Activated T-helper 2 cell treated with anti-CD3 and anti-CD28 coated beads, Interferon-gamma antibody, Interleukin-2, Interleukin-4, amounts not matched to agents 10 μg/mL and 5 μg/mL and 100 μg/mL, durations not matched to agents 14 hours and 24 hours and 36 hours (primary cell): ENCODE measurements around the gene HBG1. TPM values are rescaled to one million over a fixed set of nuclear protein-coding genes. Genes with fewer than 3 reads are reported as not detected.

ENCODE experiments used
- DNase-seq: peaks from one replicate; pipeline ENCODE4 v3.0.0; 2021; ENCODE audit warnings: low spot score
- H3K27ac Mint-ChIP-seq: one replicate; pipeline ENCODE4 v1.8.0; 2021; ENCODE audit warnings: mixed read lengths
- H3K27me3 Mint-ChIP-seq: one replicate; pipeline ENCODE4 v1.8.0; 2021; ENCODE audit warnings: low read depth, mixed read lengths
- H3K36me3 Mint-ChIP-seq: one replicate; pipeline ENCODE4 v1.8.0; 2021; ENCODE audit warnings: low read depth, mixed read lengths
- H3K4me1 Mint-ChIP-seq: one replicate; pipeline ENCODE4 v1.8.0; 2021; ENCODE audit warnings: low read depth, mixed read lengths
- H3K4me3 Mint-ChIP-seq: one replicate; pipeline ENCODE4 v1.8.0; 2021; ENCODE audit warnings: low read depth, mild to moderate bottlenecking, moderate library complexity, mixed read lengths
- H3K9me3 Mint-ChIP-seq: one replicate; pipeline ENCODE4 v1.8.0; 2021; ENCODE audit warnings: mixed read lengths
- intact Hi-C: fragments of 100-400 bp; cut with micrococcal nuclease; formaldehyde crosslinking; loops from one replicate; pipeline ENCODE4 v1.15.1; 2023
- total RNA-seq: library from RNA; stranded (reverse); gene quantifications from 2 replicates; pipeline ENCODE4 v1.2.3, GENCODE V29; 2022

The HBG1 gene
- total RNA-seq, 1 donor from 2014 or later = not detected

DNA sequence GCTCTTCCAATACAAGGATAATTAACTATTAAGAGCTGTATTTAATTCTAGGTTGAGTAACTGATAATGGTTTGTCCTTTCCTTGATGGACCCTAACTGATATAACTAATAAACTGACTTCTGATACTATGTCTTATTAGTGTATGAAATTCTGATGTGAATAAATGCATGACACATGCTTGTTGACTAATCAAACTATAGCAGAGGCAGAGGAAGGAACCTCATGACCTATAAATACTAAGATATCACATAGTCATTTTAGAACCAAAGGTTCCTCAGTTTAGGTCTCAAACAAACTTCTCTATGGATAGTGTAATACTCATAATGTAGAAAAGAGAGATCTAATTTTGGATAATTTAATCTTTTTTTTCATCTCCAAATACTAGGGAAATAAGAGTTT, 10.6 kb downstream of the HBG1 start:
- no peak for DNase-seq
- intact Hi-C loops = no loop called here
- Mint-ChIP-seq H3K27ac (no peak overlapping the region), H3K4me1 (peaks cover 13% of the 10 kb centered on the region), H3K4me3 (no peak overlapping the region), H3K36me3 (no peaks in the 10 kb centered on the region), H3K27me3 (peaks cover 29% of the 10 kb centered on the region), H3K9me3 (no peaks in the 10 kb centered on the region)

DNA sequence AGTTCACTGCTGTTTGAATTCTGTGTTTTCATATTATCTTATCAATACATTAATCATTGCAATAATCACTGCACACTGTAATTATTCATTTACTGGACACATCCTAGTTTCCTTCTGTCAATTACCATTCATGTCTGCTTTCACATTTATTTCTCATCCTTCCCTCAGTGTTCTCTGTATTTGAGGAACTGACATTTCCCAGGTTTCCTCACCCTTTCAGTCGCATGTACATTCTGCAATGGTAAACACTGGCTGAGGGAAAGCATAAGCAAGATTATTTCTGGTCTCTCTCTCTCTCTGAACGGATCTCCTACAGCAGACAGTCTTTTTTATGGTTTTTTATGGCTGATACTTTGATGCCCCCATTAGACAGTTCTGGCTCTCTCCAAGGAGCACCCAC, 11.2 kb downstream of the HBG1 start:
- Mint-ChIP-seq H3K9me3 (no peaks in the 10 kb centered on the region), H3K4me1 (peaks cover 13% of the 10 kb centered on the region), H3K4me3 (no peak overlapping the region), H3K27me3 (peaks cover 29% of the 10 kb centered on the region), H3K36me3 (no peaks in the 10 kb centered on the region), H3K27ac (no peak overlapping the region)
- no peak for DNase-seq
- intact Hi-C loops = no loop called here

DNA sequence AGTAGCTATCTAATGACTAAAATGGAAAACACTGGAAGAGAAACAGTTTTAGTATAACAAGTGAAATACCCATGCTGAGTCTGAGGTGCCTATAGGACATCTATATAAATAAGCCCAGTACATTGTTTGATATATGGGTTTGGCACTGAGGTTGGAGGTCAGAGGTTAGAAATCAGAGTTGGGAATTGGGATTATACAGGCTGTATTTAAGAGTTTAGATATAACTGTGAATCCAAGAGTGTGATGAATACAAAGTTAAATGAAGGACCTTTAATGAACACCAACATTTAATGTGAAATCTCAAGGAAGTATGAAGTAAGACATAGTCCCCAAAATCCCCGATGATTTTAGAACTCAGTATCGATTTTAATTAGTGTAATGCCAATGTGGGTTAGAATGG, 12.2 kb downstream of the HBG1 start:
- Mint-ChIP-seq H3K27me3 (peaks cover 29% of the 10 kb centered on the region), H3K27ac (no peak overlapping the region), H3K4me3 (no peak overlapping the region), H3K9me3 (no peaks in the 10 kb centered on the region), H3K4me1 (peaks cover 9% of the 10 kb centered on the region), H3K36me3 (no peaks in the 10 kb centered on the region)
- no peak for DNase-seq
- intact Hi-C loops = no loop called here

DNA sequence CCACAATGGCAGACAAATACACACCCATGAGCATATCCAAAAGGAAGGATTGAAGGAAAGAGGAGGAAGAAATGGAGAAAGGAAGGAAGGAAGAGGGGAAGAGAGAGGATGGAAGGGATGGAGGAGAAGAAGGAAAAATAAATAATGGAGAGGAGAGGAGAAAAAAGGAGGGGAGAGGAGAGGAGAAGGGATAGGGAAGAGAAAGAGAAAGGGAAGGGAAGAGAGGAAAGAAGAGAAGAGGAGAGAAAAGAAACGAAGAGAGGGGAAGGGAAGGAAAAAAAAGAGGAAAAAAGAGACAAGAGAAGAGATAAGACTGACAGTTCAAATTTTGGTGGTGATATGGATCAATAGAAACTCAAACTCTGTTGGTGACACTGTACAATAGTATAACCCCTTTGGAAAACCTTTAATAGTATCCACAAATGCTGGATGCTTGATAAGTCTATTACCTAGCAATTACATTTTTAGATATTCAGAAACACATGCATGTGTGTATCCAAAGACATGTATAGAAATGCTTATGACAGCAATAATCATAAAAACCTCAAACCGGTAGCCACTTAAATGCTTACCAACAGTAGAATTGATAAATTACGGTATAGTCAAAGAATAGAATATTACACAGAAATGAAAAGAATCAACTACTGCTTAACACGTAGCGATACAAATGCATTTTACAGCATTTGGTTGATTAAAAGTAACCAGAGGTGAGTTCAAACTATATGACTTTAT, 14.1 kb downstream of the HBG1 start:
- Mint-ChIP-seq H3K9me3 (no peaks in the 10 kb centered on the region), H3K36me3 (no peaks in the 10 kb centered on the region), H3K27ac (no peak overlapping the region), H3K4me1 (peaks cover 9% of the 10 kb centered on the region), H3K27me3 (peaks cover 28% of the 10 kb centered on the region), H3K4me3 (no peak overlapping the region)
- intact Hi-C loops = no loop called here
- no peak for DNase-seq

DNA sequence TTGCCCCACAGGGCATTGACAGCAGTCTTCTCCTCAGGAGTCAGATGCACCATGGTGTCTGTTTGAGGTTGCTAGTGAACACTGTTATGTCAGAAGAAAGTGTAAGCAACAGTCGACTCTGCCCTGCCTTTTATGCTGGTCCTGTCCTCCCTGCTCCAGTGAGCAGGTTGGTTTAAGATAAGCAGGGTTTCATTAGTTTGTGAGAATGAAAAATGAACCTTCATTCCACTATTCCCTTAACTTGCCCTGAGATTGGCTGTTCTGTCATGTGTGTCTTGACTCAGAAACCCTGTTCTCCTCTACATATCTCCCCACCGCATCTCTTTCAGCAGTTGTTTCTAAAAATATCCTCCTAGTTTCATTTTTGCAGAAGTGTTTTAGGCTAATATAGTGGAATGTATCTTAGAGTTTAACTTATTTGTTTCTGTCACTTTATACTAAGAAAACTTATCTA, 15.2 kb downstream of the HBG1 start, which contains the start of gene HBD:
HBD (minus strand) TSS at position 103 of the 454 bp plus-strand sequence; CDS start at position 53, 50 bp downstream.
- no peak within 1 kb of the TSS for H3K4me3 Mint-ChIP-seq
- intact Hi-C loops = no loop called here
- peaks cover 23% of the 10 kb centered on the region for H3K27me3 Mint-ChIP-seq
- no peaks in the 10 kb centered on the region for H3K36me3 Mint-ChIP-seq
- H3K9me3 Mint-ChIP-seq = no peaks in the 10 kb centered on the region
- H3K27ac Mint-ChIP-seq = no peak within 1 kb of the TSS
- peaks cover 9% of the 10 kb centered on the region for H3K4me1 Mint-ChIP-seq
- no peak for DNase-seq

DNA sequence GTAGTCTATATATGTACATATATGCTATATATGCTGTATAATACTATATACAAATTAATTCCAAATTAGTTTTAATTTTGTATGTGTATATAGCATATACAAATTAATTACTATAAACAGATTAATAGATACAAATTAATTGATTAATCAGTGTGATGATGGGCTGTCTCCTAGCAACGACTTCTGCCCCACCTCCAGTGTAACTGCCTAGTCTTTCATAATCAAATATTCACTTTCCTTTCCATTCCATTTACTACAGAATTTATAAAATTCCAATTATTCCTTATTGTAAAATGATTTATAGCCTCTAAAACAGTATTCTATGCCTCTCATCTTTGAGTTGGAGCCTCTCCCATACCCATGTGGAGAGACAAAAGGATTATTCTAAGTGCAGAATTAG, 16.4 kb downstream of the HBG1 start:
- intact Hi-C loops = no loop called here
- H3K27ac Mint-ChIP-seq = no peak overlapping the region
- H3K27me3 Mint-ChIP-seq = peaks cover 16% of the 10 kb centered on the region
- no peaks in the 10 kb centered on the region for H3K9me3 Mint-ChIP-seq
- H3K4me3 Mint-ChIP-seq = no peak overlapping the region
- DNase-seq = no peak
- H3K4me1 Mint-ChIP-seq = peaks cover 9% of the 10 kb centered on the region
- H3K36me3 Mint-ChIP-seq = no peaks in the 10 kb centered on the region

DNA sequence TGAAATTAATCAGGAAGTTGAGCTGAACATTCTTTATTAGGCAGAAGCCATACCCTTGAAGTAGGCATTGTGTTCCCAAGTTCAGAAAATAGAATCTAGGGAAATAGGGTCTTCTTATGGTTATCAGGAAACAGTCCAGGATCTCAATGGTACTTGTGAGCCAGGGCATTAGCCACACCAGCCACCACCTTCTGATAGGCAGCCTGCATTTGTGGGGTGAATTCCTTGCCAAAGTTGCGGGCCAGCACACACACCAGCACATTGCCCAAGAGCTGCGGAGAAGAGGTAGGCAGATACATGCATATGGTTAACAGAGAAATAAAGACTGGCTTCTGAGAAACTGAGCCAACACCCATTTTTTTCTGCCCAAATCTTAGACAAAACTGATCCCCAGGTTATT, 16.8 kb downstream of the HBG1 start:
- intact Hi-C loops = no loop called here
- Mint-ChIP-seq H3K36me3 (no peaks in the 10 kb centered on the region), H3K27ac (no peak overlapping the region), H3K4me1 (peaks cover 9% of the 10 kb centered on the region), H3K9me3 (no peaks in the 10 kb centered on the region), H3K4me3 (no peak overlapping the region), H3K27me3 (peaks cover 16% of the 10 kb centered on the region)
- DNase-seq = no peak

DNA sequence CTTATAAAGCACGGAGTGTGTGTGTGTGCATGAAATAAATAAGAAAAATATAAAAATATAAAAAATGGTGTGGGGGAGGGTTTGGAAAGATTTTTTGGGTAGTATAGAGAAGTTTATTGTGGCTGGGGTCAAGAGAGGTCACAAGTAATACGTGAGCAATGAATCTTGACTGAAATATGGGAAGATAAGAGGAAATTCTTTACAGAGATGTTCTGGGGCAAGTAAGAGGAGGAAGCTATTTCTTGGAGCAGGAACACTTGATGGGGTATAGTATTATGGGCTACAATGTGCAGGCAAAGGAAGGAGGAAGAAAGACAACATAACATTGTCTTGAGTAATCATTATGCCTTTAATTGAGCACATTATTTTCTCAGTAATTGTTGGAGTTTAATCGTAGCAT, 17.5 kb downstream of the HBG1 start:
- Mint-ChIP-seq H3K4me1 (peaks cover 9% of the 10 kb centered on the region), H3K27ac (no peak overlapping the region), H3K36me3 (no peaks in the 10 kb centered on the region), H3K27me3 (peaks cover 13% of the 10 kb centered on the region), H3K9me3 (no peaks in the 10 kb centered on the region), H3K4me3 (no peak overlapping the region)
- intact Hi-C loops = no loop called here
- no peak for DNase-seq

DNA sequence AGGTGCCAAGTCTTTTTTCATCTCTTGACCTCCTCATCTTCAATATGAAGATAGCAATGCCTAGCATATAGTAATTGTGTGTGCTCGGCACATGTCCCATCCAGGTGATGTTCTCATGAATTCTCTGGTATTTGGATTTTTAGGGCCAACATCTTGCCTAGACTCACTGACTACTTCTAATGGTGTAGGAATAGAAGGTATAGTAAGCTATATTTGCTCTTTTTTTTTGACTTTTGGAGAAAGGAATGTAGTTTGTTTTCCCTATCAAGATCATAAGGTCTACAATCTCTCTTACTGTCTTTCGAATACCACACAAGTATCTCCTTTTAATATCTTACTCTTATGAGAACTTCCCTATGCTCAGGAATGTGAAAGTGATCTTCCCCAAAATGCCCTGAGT, 18.5 kb downstream of the HBG1 start:
- intact Hi-C loops = no loop called here
- Mint-ChIP-seq H3K4me1 (peaks cover 9% of the 10 kb centered on the region), H3K9me3 (no peaks in the 10 kb centered on the region), H3K4me3 (no peak overlapping the region), H3K27me3 (peaks cover 7% of the 10 kb centered on the region), H3K36me3 (no peaks in the 10 kb centered on the region), H3K27ac (no peak overlapping the region)
- DNase-seq = no peak

DNA sequence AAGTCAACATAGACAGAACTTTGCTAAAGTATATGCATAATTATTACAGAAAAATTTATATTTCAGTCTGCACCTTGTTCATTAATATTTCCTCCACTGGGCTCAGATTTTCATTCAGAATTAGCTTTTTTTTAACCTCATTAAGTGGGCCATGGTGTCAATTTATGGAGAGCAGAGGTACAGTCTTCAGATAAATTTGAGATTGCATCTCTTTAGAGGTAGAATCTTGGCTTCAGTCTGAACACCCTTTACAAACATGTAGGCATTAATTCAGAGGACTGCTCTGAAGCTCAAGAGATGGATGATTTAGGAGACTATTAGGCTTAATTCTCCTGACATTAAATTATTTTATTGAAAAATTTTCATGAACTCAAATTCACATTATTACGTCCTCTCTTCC, 19.4 kb downstream of the HBG1 start:
- Mint-ChIP-seq H3K4me3 (no peak overlapping the region), H3K27ac (no peak overlapping the region), H3K4me1 (peaks cover 8% of the 10 kb centered on the region), H3K27me3 (peaks cover 2% of the 10 kb centered on the region), H3K36me3 (no peaks in the 10 kb centered on the region), H3K9me3 (no peaks in the 10 kb centered on the region)
- intact Hi-C loops = no loop called here
- DNase-seq = no peak

DNA sequence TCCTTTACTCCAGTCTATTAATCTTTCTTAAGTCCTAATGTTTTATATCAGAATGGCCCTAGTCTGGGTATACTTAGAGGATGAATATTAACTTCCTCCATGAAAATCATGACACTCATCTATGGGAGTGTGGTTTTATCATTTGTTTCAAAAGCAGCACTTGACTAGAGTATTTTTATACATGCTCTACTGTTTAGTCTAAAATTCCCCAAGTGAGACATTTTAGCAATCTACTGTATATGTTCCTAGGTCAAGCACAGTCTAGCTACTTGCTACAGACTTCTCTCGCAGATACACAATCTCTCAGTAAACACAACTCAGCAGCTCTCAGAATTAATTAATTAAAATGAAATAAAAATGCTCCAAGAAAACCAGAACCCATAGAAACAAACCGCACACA, 19.9 kb downstream of the HBG1 start:
- no peaks in the 10 kb centered on the region for H3K9me3 Mint-ChIP-seq
- H3K36me3 Mint-ChIP-seq = no peaks in the 10 kb centered on the region
- no peaks in the 10 kb centered on the region for H3K27me3 Mint-ChIP-seq
- peaks cover 6% of the 10 kb centered on the region for H3K4me1 Mint-ChIP-seq
- H3K27ac Mint-ChIP-seq = no peak overlapping the region
- no peak overlapping the region for H3K4me3 Mint-ChIP-seq
- intact Hi-C loops = no loop called here
- no peak for DNase-seq

DNA sequence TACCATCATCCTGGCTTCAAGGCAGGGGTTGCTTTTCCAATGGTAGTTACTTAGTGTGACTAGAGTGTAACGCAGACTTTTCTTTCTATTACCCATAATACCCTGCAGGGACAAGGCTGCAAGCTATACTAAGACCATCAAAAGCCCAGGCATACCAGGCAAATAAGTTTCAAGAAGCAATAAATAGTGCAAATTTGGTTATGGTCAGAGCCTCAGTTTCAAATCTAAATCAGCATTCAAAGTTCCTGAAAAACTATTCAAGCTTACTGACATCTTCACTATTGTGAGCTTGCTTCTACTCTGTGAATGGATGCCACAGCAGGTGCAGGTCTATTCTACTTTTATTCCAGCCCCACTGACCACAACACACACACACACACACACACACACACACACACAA, 20.3 kb downstream of the HBG1 start:
- Mint-ChIP-seq H3K36me3 (no peaks in the 10 kb centered on the region), H3K4me3 (no peak overlapping the region), H3K27ac (no peak overlapping the region), H3K27me3 (no peaks in the 10 kb centered on the region), H3K9me3 (no peaks in the 10 kb centered on the region), H3K4me1 (peaks cover 3% of the 10 kb centered on the region)
- DNase-seq = no peak
- intact Hi-C loops = no loop called here

DNA sequence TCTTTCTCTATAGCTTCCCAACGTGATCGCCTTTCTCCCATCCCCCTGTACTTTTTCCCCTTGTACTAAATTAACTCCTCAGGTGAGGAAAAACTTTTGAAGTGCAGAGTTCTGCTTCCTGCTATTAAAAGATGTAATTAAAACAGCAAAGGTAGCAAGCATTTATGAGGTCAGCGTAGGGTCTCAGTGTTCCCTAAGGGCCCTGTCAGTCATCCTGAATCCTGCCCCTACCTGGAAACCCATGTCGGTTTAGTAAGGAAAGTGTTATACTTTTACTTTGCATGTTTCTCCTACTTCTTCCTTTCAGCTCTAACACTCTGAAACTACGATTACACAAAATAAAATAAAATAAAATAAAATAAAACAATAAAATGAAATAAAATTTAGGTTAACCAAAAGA, 21.5 kb downstream of the HBG1 start:
- DNase-seq = no peak
- no peaks in the 10 kb centered on the region for H3K9me3 Mint-ChIP-seq
- intact Hi-C loops = no loop called here
- no peaks in the 10 kb centered on the region for H3K4me1 Mint-ChIP-seq
- H3K4me3 Mint-ChIP-seq = no peak overlapping the region
- no peak overlapping the region for H3K27ac Mint-ChIP-seq
- no peaks in the 10 kb centered on the region for H3K36me3 Mint-ChIP-seq
- H3K27me3 Mint-ChIP-seq = no peaks in the 10 kb centered on the region

DNA sequence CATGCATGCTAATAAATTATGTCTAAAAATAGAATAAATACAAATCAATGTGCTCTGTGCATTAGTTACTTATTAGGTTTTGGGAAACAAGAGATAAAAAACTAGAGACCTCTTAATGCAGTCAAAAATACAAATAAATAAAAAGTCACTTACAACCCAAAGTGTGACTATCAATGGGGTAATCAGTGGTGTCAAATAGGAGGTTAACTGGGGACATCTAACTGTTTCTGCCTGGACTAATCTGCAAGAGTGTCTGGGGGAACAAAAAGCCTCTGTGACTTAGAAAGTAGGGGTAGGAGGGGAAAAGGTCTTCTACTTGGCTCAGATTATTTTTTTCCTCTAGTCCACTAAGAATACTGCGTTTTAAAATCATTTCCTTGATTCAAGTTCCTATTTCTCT, 22.0 kb downstream of the HBG1 start:
- H3K4me3 Mint-ChIP-seq = no peak overlapping the region
- intact Hi-C loops = no loop called here
- H3K4me1 Mint-ChIP-seq = no peaks in the 10 kb centered on the region
- no peak overlapping the region for H3K27ac Mint-ChIP-seq
- H3K9me3 Mint-ChIP-seq = no peaks in the 10 kb centered on the region
- H3K36me3 Mint-ChIP-seq = no peaks in the 10 kb centered on the region
- no peak for DNase-seq
- H3K27me3 Mint-ChIP-seq = no peaks in the 10 kb centered on the region
